Measurements from ENCODE around the gene SLC22A15. TPM values are rescaled to one million over a fixed set of nuclear protein-coding genes. Genes with fewer than 3 reads are reported as not detected.

SLC22A15 gene
- total and polyA plus RNA-seq, 2 experiments from 2014 or later = 2.7 to 3.8 TPM

DNA sequence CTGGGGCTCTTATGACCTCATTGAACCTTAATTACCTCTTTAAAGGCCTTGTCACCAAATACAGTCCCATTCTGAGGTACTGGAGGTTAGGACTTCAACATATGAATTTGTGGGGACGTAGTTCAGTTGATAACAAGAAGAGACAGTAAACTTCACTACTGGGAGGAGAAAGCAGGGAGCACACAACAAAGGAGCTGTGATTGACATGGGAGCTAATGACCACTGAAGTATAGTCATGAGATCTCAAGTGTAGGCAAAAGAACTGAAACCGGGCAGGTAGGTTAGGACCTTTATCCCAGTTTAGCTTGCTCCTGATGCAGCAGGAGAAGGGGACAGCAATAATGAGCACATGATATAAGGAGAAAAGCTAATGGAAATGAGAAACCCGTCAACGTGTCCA, 123.1 kb downstream of the SLC22A15 start:
- Mint-ChIP-seq H3K27ac (no peak overlapping the region), H3K4me1 (no peaks in the 10 kb centered on the region), H3K9me3 (peaks cover 5% of the 10 kb centered on the region; the same call in 2 of the 3 replicates), H3K27me3 (ENCODE audit: insufficient read depth, low read depth, poor library complexity) (peaks cover 3% of the 10 kb centered on the region), H3K4me3 (no peak overlapping the region), H3K36me3 (ENCODE audit: low read depth) (peaks cover 3% of the 10 kb centered on the region; the same call in 2 of the 3 replicates)
- 0 out of 2 replicates have a peak, but pooled peaks cover 9% of the 10 kb centered on the region for H3K9me2 ChIP-seq (ENCODE audit: insufficient read depth)
- no peak for DNase-seq (ENCODE audit: low spot score)
- no peaks in the 10 kb centered on the region for H3K27me3 ChIP-seq (ENCODE audit: insufficient read depth)
- no peaks in the 10 kb centered on the region for H3K4me1 ChIP-seq (ENCODE audit: insufficient read depth)
- H3K36me3 ChIP-seq (ENCODE audit: insufficient read depth) = no peaks in the 10 kb centered on the region
- no peaks in the 10 kb centered on the region for H3K79me2 ChIP-seq (replicated peaks; ENCODE audit: insufficient read depth)
- H3K27ac ChIP-seq (ENCODE audit: low read depth) = no peak overlapping the region
- TF ChIP-seq NANOG (IDR thresholded peaks at IDR 0.05; ENCODE audit: borderline replicate concordance) (no peak), EZH2phosphoT487 (IDR thresholded peaks at IDR 0.05; ENCODE audit: unreplicated experiment) (no peak), ZNF114 (CRISPR knock-in tag; IDR thresholded peaks at IDR 0.05) (no peak)
- TF ChIP-seq, protein P1, sequence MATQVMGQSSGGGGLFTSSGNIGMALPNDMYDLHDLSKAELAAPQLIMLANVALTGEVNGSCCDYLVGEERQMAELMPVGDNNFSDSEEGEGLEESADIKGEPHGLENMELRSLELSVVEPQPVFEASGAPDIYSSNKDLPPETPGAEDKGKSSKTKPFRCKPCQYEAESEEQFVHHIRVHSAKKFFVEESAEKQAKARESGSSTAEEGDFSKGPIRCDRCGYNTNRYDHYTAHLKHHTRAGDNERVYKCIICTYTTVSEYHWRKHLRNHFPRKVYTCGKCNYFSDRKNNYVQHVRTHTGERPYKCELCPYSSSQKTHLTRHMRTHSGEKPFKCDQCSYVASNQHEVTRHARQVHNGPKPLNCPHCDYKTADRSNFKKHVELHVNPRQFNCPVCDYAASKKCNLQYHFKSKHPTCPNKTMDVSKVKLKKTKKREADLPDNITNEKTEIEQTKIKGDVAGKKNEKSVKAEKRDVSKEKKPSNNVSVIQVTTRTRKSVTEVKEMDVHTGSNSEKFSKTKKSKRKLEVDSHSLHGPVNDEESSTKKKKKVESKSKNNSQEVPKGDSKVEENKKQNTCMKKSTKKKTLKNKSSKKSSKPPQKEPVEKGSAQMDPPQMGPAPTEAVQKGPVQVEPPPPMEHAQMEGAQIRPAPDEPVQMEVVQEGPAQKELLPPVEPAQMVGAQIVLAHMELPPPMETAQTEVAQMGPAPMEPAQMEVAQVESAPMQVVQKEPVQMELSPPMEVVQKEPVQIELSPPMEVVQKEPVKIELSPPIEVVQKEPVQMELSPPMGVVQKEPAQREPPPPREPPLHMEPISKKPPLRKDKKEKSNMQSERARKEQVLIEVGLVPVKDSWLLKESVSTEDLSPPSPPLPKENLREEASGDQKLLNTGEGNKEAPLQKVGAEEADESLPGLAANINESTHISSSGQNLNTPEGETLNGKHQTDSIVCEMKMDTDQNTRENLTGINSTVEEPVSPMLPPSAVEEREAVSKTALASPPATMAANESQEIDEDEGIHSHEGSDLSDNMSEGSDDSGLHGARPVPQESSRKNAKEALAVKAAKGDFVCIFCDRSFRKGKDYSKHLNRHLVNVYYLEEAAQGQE (IDR thresholded peaks at IDR 0.05; ENCODE audit: unreplicated experiment) = no peak
- TF ChIP-seq, protein P2, sequence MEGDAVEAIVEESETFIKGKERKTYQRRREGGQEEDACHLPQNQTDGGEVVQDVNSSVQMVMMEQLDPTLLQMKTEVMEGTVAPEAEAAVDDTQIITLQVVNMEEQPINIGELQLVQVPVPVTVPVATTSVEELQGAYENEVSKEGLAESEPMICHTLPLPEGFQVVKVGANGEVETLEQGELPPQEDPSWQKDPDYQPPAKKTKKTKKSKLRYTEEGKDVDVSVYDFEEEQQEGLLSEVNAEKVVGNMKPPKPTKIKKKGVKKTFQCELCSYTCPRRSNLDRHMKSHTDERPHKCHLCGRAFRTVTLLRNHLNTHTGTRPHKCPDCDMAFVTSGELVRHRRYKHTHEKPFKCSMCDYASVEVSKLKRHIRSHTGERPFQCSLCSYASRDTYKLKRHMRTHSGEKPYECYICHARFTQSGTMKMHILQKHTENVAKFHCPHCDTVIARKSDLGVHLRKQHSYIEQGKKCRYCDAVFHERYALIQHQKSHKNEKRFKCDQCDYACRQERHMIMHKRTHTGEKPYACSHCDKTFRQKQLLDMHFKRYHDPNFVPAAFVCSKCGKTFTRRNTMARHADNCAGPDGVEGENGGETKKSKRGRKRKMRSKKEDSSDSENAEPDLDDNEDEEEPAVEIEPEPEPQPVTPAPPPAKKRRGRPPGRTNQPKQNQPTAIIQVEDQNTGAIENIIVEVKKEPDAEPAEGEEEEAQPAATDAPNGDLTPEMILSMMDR (conservative IDR thresholded peaks at IDR 0.05; ENCODE audit: low read depth in 2 of 2) = no peak
- H2AFZ ChIP-seq = 0 out of 2 replicates have a peak overlapping the region, but pooled peaks have one; percentile 38
- no peak overlapping the region for H3K4me3 ChIP-seq
- no peak for ATAC-seq
- H3F3A ChIP-seq (replicated peaks; ENCODE audit: low read depth) = no peaks in the 10 kb centered on the region
- H4K20me1 ChIP-seq (replicated peaks; ENCODE audit: insufficient read depth) = no peaks in the 10 kb centered on the region
- H3K4me2 ChIP-seq = no peak overlapping the region

DNA sequence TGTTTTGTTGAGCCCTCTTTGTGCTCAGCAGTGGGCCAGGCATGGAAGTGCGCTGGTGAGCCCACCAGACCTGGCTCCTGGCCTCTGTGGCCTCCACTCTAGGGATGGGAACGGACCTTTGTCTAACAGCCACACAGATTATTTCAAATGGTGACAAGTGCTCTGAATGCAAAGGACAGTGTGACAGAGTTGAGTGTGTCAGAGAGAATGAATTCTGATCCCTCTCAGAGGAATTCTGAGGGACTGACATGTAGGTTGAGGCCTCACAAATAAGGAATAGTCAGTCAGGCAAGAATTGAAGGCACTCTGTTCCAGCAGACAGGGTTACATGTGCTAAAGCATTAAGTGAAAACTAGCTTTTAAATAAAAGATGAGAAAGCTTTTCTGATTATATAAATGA, 123.6 kb downstream of the SLC22A15 start:
- TF ChIP-seq CREB1 (CRISPR knock-in tag; IDR thresholded peaks at IDR 0.05; ENCODE audit: low read depth) (no peak), ZNF114 (CRISPR knock-in tag; IDR thresholded peaks at IDR 0.05) (no peak), NANOG (IDR thresholded peaks at IDR 0.05; ENCODE audit: borderline replicate concordance) (no peak), STAT1 (IDR thresholded peaks at IDR 0.05; ENCODE audit: unreplicated experiment) (no peak), ZNF331 (CRISPR knock-in tag; IDR thresholded peaks at IDR 0.05; ENCODE audit: low read depth) (no peak), POLR2AphosphoS5 (IDR thresholded peaks at IDR 0.05; ENCODE audit: low read depth) (no peak), JUNB (IDR thresholded peaks at IDR 0.05; ENCODE audit: unreplicated experiment) (no peak), EZH2 (IDR thresholded peaks at IDR 0.05; ENCODE audit: low read depth, unreplicated experiment) (no peak)
- TF ChIP-seq, protein P2 (conservative IDR thresholded peaks at IDR 0.05; ENCODE audit: low read depth in 2 of 2) = no peak
- TF ChIP-seq, protein P3, sequence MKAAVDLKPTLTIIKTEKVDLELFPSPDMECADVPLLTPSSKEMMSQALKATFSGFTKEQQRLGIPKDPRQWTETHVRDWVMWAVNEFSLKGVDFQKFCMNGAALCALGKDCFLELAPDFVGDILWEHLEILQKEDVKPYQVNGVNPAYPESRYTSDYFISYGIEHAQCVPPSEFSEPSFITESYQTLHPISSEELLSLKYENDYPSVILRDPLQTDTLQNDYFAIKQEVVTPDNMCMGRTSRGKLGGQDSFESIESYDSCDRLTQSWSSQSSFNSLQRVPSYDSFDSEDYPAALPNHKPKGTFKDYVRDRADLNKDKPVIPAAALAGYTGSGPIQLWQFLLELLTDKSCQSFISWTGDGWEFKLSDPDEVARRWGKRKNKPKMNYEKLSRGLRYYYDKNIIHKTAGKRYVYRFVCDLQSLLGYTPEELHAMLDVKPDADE (IDR thresholded peaks at IDR 0.05) = no peak
- Histone ChIP-seq H3K4me1 (ENCODE audit: insufficient read depth) (no peaks in the 10 kb centered on the region), H3K9me2 (ENCODE audit: insufficient read depth) (0 out of 2 replicates have a peak, but pooled peaks cover 9% of the 10 kb centered on the region), H3K27ac (ENCODE audit: low read depth) (no peak overlapping the region), H3K36me3 (ENCODE audit: insufficient read depth) (no peaks in the 10 kb centered on the region), H3K4me3 (no peak overlapping the region), H3K4me2 (no peak overlapping the region), H3K79me2 (replicated peaks; ENCODE audit: insufficient read depth) (no peaks in the 10 kb centered on the region), H3F3A (replicated peaks; ENCODE audit: low read depth) (no peaks in the 10 kb centered on the region), H4K20me1 (replicated peaks; ENCODE audit: insufficient read depth) (no peaks in the 10 kb centered on the region), H2AFZ (0 out of 2 replicates have a peak overlapping the region, but pooled peaks have one; percentile 38), H3K27me3 (ENCODE audit: insufficient read depth) (no peaks in the 10 kb centered on the region)
- peaks cover 4% of the 10 kb centered on the region; the same call in 2 of the 3 replicates for H3K9me3 Mint-ChIP-seq
- DNase-seq (ENCODE audit: low spot score) (no peak), ATAC-seq (no peak)
- peaks cover 3% of the 10 kb centered on the region; the same call in 2 of the 3 replicates for H3K36me3 Mint-ChIP-seq (ENCODE audit: low read depth)
- no peak overlapping the region for H3K4me3 Mint-ChIP-seq
- H3K27ac Mint-ChIP-seq = no peak overlapping the region
- H3K4me1 Mint-ChIP-seq = no peaks in the 10 kb centered on the region
- H3K27me3 Mint-ChIP-seq (ENCODE audit: insufficient read depth, low read depth, poor library complexity) = peaks cover 3% of the 10 kb centered on the region

All from GM23338 (cell line).